Adipocyte (in vitro differentiated cells): Measurements from ENCODE around the gene FHOD3.

Experiments used
- DNase-seq: peaks from one replicate; pipeline ENCODE4 v3.0.0-alpha.2; 2015; ENCODE audit warnings: low read depth
- H3K27me3 ChIP-seq: replicated peaks from 2 replicates; pipeline ENCODE4 v1.7.0; 2013; ENCODE audit warnings: mild to moderate bottlenecking, low read length, moderate library complexity; ENCODE audit not compliant: control insufficient read depth, insufficient read depth
- H3K36me3 ChIP-seq: 2 replicates; pipeline ENCODE4 v1.7.0; 2013; ENCODE audit warnings: low read length, mild to moderate bottlenecking, moderate library complexity; ENCODE audit not compliant: control insufficient read depth, insufficient read depth, severe bottlenecking
- H3K4me1 ChIP-seq: 2 replicates; pipeline ENCODE4 v1.7.0; 2013; ENCODE audit warnings: mild to moderate bottlenecking, low read length, moderate library complexity; ENCODE audit not compliant: control insufficient read depth, insufficient read depth
- H3K4me3 ChIP-seq: 2 replicates; pipeline ENCODE4 v1.7.0; 2013; ENCODE audit warnings: mild to moderate bottlenecking, low read length, moderate library complexity
- H3K9ac ChIP-seq: 2 replicates; pipeline ENCODE4 v1.7.0; 2013; ENCODE audit warnings: mild to moderate bottlenecking, low read length, moderate library complexity
- H3K9me3 ChIP-seq: 2 replicates; pipeline ENCODE4 v1.7.0; 2013; ENCODE audit warnings: mild to moderate bottlenecking, low read length, moderate library complexity; ENCODE audit not compliant: control insufficient read depth

The FHOD3 gene

DNA sequence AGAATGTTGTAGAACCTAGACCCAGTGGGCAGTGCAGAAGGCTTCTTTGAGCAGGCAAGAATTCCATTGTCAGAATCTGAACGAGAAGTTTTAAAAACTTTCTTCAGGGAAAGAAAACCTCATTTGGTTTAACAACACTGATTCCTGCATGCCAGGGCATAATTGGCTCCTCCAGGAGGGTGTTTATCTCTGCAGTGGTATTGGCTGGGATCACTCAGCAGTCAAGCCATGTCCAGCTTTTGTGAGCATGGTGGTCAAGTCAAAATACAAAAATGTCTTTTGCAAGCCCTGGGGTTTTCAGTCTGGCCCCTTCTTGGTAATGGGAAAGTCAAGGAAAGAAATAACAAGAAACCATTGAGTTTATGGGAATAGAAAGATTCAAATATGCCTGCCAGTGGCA, 28.3 kb downstream of the FHOD3 start:
- DNase-seq, result no peak
- Histone ChIP-seq H3K4me1 (peaks cover 9% of the 10 kb centered on the region), H3K36me3 (no peaks in the 10 kb centered on the region), H3K27me3 (no peaks in the 10 kb centered on the region), H3K9me3 (no peaks in the 10 kb centered on the region), H3K9ac (no peak overlapping the region), H3K4me3 (no peak overlapping the region)

DNA sequence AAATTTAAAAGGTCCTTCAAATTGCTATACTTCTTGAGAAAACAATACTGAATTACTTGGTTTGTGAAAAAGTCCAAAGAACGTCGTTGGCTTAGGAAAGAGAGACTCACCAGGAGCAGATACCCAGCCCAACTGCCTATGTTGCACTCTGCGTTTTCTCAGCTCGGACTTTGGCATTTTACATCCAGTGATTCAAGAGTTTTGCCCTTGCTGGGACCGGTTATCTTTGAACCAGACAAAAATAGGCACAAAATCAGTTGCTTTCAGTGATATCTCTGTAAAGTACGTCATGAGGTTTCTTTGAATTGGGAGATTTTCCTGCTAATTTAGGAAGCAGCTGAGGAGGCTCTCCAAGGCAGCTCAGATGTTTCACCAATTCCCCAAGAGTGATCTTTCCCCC, 29.3 kb downstream of the FHOD3 start:
- Histone ChIP-seq H3K36me3 (no peaks in the 10 kb centered on the region), H3K27me3 (no peaks in the 10 kb centered on the region), H3K4me3 (no peak overlapping the region), H3K9me3 (no peaks in the 10 kb centered on the region), H3K9ac (no peak overlapping the region), H3K4me1 (peaks cover 9% of the 10 kb centered on the region)
- DNase-seq, result no peak

DNA sequence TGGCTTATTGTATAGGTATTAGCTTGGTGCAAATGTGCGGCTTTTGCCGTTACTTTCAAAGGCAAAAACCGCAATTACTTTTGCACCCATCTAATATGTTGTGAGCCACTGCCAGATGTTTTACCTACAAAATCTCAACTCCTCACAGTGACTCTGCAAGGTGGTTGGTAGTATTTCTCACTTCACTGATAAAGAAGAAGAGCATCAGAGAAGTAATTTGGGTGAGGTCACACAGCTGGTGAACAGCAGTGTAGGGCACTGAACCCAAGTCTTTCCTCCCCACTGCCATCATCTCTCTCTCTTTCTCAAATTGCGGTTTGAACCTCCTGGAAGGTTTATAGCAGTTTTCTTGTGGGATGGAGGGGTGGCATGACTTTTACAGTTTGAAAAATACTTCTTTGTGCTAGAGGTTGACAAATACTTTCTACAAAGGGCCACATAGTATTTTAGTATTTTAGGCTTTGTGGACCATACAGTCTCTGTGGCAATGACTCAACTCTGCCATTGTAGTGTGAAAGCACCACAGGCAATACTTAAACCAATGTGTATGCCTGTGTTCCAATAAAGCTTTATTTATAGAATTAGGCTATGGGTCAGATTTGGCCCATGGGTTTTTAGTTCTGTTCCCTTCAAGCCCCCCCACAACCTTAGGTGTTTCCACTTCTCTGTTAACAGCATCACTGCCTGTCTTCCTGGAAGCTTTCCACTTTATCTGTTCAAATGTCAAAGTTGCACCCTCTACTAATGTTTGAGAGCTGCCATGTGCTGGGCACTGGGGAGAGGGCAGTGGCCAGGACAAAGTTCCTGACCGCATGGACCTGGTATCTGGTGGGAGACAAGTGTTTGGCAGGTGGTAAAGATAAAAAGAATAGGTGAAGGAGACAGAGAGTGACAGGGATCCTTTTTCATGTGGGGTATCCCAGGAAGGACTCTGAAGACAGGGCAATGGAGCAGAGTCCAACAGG, 30.1 kb downstream of the FHOD3 start:
- Histone ChIP-seq H3K9me3 (no peaks in the 10 kb centered on the region), H3K27me3 (no peaks in the 10 kb centered on the region), H3K36me3 (no peaks in the 10 kb centered on the region), H3K4me1 (peaks cover 9% of the 10 kb centered on the region), H3K9ac (no peak overlapping the region), H3K4me3 (no peak overlapping the region)
- no peak for DNase-seq

DNA sequence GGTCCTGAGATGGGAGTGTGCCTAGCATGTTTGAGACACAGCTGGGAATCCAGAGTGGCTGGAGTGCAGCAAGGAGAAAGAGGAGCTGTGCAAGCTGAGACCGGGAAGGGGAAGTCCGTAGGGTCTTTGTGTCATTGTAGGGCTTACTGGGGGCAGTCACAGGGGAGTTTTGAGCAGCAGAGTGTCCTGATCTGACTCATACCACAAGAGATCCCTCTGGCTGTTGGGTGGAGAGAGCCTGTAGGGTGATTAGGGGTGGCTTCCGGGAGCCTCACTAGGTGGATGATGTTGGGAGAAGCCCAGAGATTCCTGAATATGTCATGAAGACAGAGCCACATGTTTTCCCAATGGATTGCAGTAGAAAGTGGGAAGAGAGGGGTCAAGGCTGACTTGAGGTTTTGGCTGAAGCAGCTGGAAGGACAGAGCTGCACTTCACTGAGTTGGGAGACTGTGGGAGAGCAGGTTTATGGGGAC, 30.9 kb downstream of the FHOD3 start:
- Histone ChIP-seq H3K9me3 (no peaks in the 10 kb centered on the region), H3K27me3 (no peaks in the 10 kb centered on the region), H3K9ac (no peak overlapping the region), H3K36me3 (no peaks in the 10 kb centered on the region), H3K4me3 (no peak overlapping the region), H3K4me1 (peaks cover 10% of the 10 kb centered on the region)
- DNase-seq, result no peak

DNA sequence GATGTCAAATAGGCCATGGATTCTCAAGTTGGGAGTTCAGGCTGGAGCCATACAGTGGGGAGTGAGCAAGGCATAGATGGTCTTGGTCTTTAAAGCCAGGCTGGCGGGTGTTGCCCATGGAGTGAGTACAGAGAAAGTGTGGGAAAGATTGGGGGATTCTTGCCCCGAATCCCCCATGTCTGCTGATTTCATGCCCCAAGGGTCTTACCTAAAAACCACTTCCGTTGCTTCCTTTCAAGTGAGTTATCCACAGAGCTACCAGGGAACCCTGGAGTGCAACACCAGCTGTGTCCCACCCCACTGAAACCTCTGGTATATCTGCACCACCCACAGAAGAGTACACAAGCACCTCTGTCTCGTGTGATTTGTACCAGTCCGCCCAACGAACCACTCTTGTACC, 31.4 kb downstream of the FHOD3 start:
- no peaks in the 10 kb centered on the region for H3K27me3 ChIP-seq
- no peaks in the 10 kb centered on the region for H3K9me3 ChIP-seq
- H3K9ac ChIP-seq, result no peak overlapping the region
- H3K36me3 ChIP-seq, result no peaks in the 10 kb centered on the region
- no peak for DNase-seq
- H3K4me1 ChIP-seq, result peaks cover 15% of the 10 kb centered on the region
- no peak overlapping the region for H3K4me3 ChIP-seq

DNA sequence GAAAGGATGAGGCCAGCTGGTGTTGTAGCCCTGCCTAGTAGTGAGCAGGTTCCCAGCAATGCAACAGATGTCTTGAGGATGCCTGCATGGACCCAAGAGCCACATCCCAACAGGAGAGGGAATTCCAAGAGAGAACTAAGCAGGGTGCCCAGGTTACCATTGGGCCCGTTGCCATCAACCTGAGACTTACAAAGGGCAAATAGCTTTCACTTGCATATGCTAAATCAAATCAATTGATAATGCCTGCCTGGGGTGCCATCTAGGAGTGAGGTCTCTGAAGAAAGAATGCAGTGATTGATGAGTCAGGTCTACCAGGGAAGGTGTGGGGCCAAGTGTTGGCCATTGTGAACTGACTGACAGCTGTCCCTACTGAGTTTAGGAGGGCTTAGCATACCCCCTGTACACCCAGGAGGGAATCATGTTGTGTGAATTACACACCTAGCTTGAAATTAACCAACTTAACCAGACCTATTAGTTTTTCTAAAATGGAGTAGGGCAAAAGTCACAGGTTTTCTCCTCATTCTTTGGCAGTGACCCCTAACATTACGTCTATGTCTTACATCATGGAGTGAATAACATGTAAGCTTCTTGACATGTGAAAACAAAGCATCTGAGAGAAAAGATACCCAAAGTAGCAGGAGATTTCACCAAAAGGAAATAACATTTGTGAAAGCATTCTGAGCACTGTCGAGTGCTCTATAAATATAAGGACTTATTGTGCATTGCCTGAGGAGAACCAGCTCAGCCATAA, 32.3 kb downstream of the FHOD3 start:
- DNase-seq, result no peak

DNA sequence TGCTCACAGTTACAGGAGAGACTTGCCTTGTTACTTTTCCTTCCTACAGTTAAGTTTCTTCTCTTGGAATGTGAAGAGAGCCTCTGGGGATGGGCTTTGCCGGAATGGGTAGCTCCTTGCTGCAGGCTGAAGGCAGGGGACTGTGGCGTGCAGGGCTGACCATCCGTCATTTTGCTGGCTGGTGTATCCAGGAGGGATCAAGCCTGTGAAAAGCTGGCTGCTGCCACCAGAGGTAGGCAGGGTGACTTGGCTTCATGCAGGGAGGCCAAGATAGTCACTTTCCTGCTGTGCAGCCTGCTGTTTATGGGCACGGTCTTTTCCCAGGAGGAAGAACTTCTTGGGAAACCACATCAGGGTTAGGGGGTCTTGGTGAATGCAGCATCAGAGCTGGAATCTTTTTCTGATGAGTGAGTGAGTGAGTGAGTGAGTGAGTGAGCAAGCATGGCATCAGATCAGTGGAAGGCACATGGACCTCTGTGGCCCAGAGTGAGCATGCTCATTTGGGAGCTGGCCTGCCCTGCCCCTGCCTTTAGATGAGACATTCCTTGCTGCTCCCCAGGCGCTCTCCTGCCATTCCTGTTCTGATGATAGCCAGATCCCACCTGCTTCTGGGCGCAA, 33.0 kb downstream of the FHOD3 start:
- Histone ChIP-seq H3K4me1 (peaks cover 16% of the 10 kb centered on the region), H3K27me3 (no peaks in the 10 kb centered on the region), H3K36me3 (no peaks in the 10 kb centered on the region), H3K9me3 (no peaks in the 10 kb centered on the region), H3K4me3 (no peak overlapping the region), H3K9ac (no peak overlapping the region)
- no peak for DNase-seq

More for the DNA sequence above, 32.3 kb downstream of the FHOD3 start:
- Histone ChIP-seq H3K4me1 (peaks cover 16% of the 10 kb centered on the region), H3K4me3 (no peak overlapping the region), H3K9ac (no peak overlapping the region), H3K36me3 (no peaks in the 10 kb centered on the region), H3K27me3 (no peaks in the 10 kb centered on the region), H3K9me3 (no peaks in the 10 kb centered on the region)

DNA sequence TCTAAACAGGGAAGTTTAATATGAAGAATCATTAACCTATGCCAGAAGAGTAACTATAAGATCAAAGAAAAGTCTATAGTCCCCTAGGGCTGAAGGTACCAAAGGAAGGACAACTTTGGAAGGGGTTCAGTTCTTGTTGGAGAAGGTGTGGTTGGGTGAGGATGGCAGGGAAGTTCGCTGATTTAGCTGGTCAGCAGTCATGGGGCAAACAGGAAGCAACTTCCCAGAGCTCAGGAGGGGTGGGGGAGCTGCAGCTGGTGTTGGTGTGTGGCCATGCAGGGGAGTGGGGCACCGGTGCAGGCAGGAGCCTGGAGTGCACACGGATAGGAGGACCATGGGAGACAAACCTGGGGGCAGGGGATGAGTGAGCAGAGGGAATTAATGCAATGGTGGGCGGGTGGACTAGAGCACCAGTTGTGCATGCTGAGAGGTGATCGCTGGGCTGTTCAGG, 34.0 kb downstream of the FHOD3 start:
- no peak for DNase-seq
- no peak overlapping the region for H3K4me3 ChIP-seq
- no peaks in the 10 kb centered on the region for H3K27me3 ChIP-seq

DNA sequence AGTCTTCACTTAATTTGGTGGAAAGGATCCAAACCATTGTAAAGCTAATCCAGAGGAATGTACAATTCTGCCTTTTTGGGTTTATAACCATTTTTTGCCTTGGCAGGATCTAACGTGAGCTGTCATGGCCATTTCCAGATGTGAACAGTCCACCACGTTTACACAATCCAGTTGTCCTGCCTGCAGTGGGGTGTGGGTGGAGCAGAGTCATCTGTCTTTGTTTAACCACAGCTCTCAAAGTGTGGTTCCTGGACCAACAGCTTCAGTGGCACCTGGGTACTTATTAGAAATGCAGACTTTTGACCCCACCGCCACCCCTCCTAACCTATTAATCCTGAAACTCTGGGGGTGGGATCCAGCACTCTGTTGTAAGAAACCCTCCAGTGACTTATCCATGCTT, 35.9 kb downstream of the FHOD3 start:
- DNase-seq, result peak; percentile 89
- H3K9ac ChIP-seq, result no peak overlapping the region
- peaks cover 16% of the 10 kb centered on the region for H3K4me1 ChIP-seq
- H3K36me3 ChIP-seq, result no peaks in the 10 kb centered on the region
- H3K27me3 ChIP-seq, result no peaks in the 10 kb centered on the region
- H3K9me3 ChIP-seq, result no peaks in the 10 kb centered on the region
- H3K4me3 ChIP-seq, result no peak overlapping the region

More for the DNA sequence above, 34.0 kb downstream of the FHOD3 start:
- Histone ChIP-seq H3K36me3 (no peaks in the 10 kb centered on the region), H3K9me3 (no peaks in the 10 kb centered on the region), H3K9ac (no peak overlapping the region), H3K4me1 (peaks cover 16% of the 10 kb centered on the region)

DNA sequence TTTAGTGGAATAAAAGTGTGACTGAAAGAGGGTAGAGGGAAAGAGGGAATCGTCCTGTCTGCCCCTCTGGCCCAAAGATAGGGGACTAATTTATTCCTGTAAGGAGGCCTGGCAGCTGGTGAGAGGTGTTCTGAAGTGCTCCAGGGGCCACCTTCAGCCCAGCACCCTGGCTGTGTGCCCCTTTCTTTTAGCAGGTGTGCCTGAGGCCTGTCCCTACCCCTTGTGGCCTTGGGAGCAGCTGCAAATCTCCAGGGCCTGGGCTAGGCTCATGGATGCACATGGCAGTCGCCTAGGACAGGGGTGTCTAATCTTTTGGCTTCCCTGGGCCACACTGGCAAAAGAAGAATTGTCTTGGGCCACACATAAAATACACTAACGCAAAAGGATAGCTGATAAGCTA, 37.3 kb downstream of the FHOD3 start:
- H3K27me3 ChIP-seq, result no peaks in the 10 kb centered on the region
- no peak for DNase-seq
- H3K4me3 ChIP-seq, result no peak overlapping the region
- peaks cover 16% of the 10 kb centered on the region for H3K4me1 ChIP-seq
- no peaks in the 10 kb centered on the region for H3K9me3 ChIP-seq
- H3K9ac ChIP-seq, result no peak overlapping the region
- H3K36me3 ChIP-seq, result no peaks in the 10 kb centered on the region
